ENCODE results near the gene ZNF280D. TPM values are rescaled to one million over a fixed set of nuclear protein-coding genes. Genes with fewer than 3 reads are reported as not detected.

The ZNF280D gene
- total and polyA plus RNA-seq, 12 donors, result 16.9 to 67.5 (median 46.1) TPM

DNA sequence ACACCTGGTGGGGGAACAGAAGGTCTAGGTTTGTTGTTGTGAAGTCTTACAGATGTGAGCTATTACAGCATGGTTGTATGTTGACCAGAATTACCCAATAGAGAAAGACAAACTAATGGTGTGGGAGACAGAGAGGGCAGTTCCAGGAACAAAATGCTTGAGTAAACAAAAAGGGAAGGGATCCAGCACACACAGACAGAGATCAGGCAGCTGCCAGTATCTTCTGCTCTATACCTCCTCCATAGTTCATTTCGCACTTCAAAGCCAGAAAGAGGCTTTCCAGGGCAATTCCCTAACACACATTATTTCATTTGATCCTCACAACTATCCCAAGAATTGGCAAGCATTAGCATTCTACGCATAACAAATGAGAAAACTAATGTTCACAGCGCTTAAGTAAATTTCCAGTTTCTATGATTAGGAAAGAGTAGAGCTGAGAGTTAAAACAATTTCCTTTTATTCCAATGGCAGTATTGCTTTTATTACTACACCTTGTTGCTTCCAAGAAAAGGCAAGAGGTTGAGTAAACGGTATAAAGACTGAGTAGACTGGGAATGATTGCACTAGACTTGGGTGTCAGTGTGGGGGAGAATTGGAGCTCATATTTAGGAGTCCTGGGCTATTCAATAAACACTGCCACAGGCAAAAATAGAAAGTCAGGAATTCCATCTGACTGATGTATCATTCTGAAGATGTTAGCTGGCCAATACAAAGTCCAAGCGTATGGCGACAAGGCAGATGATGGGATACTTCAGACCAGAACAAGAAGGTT is 39.7 kb upstream of the ZNF280D start:
- Histone ChIP-seq H3K4me3 (no peak overlapping the region), H3K4me1 (replicated peaks in 1 of 2) (no peaks in the 10 kb centered on the region), H3K36me3 (replicated peaks in 1 of 2) (no peaks in the 10 kb centered on the region), H3K9me3 (replicated peaks in 1 of 3) (no peaks in the 10 kb centered on the region), H3K27ac (no peak overlapping the region), H3K27me3 (no peaks in the 10 kb centered on the region)
- no peak for TF ChIP-seq POLR2A (IDR thresholded peaks at IDR 0.05)
- TF ChIP-seq, protein P1, sequence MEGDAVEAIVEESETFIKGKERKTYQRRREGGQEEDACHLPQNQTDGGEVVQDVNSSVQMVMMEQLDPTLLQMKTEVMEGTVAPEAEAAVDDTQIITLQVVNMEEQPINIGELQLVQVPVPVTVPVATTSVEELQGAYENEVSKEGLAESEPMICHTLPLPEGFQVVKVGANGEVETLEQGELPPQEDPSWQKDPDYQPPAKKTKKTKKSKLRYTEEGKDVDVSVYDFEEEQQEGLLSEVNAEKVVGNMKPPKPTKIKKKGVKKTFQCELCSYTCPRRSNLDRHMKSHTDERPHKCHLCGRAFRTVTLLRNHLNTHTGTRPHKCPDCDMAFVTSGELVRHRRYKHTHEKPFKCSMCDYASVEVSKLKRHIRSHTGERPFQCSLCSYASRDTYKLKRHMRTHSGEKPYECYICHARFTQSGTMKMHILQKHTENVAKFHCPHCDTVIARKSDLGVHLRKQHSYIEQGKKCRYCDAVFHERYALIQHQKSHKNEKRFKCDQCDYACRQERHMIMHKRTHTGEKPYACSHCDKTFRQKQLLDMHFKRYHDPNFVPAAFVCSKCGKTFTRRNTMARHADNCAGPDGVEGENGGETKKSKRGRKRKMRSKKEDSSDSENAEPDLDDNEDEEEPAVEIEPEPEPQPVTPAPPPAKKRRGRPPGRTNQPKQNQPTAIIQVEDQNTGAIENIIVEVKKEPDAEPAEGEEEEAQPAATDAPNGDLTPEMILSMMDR (IDR thresholded peaks at IDR 0.05), result no peak
- 74 to 84% (median 77%) methylated on average over 6 of the region's 6 CpGs for WGBS, 4 donors
- intact Hi-C loops (cut with DNase I), result no loop called here
- DNase-seq, result no peak

DNA sequence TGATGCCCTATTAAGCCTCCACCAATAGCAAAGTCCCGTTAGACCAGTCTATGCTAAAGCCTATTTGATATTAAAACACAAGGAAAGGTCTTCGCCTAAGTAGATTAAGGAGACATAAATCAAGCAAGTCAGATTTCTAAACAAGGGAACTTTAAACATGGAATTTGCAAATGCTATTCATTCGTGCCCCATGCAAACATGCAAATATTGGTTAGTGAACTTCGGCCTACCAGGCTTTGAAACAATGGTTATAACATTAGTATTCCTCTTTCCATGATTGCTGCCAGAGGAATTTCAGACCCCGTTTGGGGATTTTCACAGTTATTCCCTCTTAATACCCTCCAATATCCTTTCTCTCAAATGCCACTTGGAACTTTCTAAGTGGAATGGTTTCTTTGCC is 36.9 kb upstream of the ZNF280D start:
- 86 to 92% (median 90%) methylated on average over 5 of the region's 5 CpGs for WGBS, 4 donors
- no peak overlapping the region for H3K27ac ChIP-seq
- no peaks in the 10 kb centered on the region for H3K27me3 ChIP-seq
- DNase-seq, result no peak
- H3K9me3 ChIP-seq (replicated peaks in 1 of 3), result no peaks in the 10 kb centered on the region
- H3K4me1 ChIP-seq (replicated peaks in 1 of 2), result peaks cover 0 to 8% of the 10 kb centered on the region in 2 donors
- no peaks in the 10 kb centered on the region for H3K36me3 ChIP-seq (replicated peaks in 1 of 2)
- no peak overlapping the region for H3K4me3 ChIP-seq
- intact Hi-C loops (cut with DNase I), result no loop called here
- TF ChIP-seq, protein P1 (IDR thresholded peaks at IDR 0.05), result no peak
- no peak for TF ChIP-seq POLR2A (IDR thresholded peaks at IDR 0.05)

DNA sequence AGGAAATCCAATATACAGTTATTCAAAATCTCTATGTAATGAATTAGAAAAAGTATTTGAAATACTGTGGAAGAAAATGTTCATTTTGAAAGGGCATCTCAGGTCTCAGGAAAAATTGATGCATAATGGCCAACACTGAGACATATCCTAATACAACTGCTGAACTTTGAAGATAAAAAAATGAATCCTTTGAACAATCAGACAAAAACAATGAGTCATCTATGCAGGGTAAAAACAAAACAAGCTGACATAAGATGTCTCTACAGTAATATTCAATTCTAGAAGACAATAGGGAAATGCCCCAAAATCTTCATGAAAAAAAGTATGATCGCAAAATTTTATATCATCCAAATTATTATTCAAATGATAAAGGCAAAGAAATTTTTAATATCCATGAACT is 34.0 kb upstream of the ZNF280D start:
- Histone ChIP-seq H3K4me1 (replicated peaks in 1 of 2) (peaks cover 0 to 22% of the 10 kb centered on the region in 2 donors), H3K9me3 (replicated peaks in 1 of 3) (no peaks in the 10 kb centered on the region), H3K27ac (no peak overlapping the region), H3K27me3 (no peaks in the 10 kb centered on the region), H3K36me3 (replicated peaks in 1 of 2) (no peaks in the 10 kb centered on the region), H3K4me3 (no peak overlapping the region)
- intact Hi-C loops (cut with DNase I), result no loop called here
- no peak for DNase-seq
- TF ChIP-seq POLR2A (IDR thresholded peaks at IDR 0.05), result no peak
- TF ChIP-seq, protein P1 (IDR thresholded peaks at IDR 0.05), result no peak
- 71 to 90% (median 76%) methylated on average over 1 of the region's 1 CpG for WGBS, 4 donors

DNA sequence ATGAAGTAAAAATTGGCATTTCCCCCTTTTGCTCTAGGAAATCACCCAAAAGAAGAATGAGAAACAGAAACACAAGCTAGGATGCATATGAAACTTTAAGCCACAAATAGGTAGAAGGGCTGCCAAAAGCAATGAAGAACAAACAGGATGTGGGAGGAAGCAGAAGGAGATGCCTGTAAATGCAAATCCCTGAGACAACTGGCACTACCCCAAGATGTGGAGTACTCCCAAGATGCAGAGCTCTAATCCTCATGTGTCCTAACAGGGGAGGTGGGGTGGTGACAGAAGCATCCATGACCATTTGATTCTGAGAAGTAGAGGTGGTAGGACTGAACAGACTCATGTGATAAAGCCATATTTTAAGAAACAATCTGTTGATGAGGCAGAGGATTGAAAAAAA is 31.9 kb upstream of the ZNF280D start:
- intact Hi-C loops (cut with DNase I), result no loop called here
- TF ChIP-seq POLR2A (IDR thresholded peaks at IDR 0.05), result no peak
- TF ChIP-seq, protein P1 (IDR thresholded peaks at IDR 0.05), result no peak
- H3K36me3 ChIP-seq (replicated peaks in 1 of 2), result no peaks in the 10 kb centered on the region
- no peaks in the 10 kb centered on the region for H3K9me3 ChIP-seq (replicated peaks in 1 of 3)
- no peak for DNase-seq
- no peak overlapping the region for H3K4me3 ChIP-seq
- no peaks in the 10 kb centered on the region for H3K27me3 ChIP-seq
- H3K4me1 ChIP-seq (replicated peaks in 1 of 2), result peaks cover 0 to 22% of the 10 kb centered on the region in 2 donors
- no peak overlapping the region for H3K27ac ChIP-seq

Measured in adrenal gland (tissue), 12 donors.